ENCODE measurements around the gene AHSP. TPM values are rescaled to one million over a fixed set of nuclear protein-coding genes. Genes with fewer than 3 reads are reported as not detected.

The AHSP gene
- total and polyA plus RNA-seq, 10 of the 15 experiments (the other 5 are each of a cell fraction or from before 2014, with no cell fraction given), result not detected

DNA sequence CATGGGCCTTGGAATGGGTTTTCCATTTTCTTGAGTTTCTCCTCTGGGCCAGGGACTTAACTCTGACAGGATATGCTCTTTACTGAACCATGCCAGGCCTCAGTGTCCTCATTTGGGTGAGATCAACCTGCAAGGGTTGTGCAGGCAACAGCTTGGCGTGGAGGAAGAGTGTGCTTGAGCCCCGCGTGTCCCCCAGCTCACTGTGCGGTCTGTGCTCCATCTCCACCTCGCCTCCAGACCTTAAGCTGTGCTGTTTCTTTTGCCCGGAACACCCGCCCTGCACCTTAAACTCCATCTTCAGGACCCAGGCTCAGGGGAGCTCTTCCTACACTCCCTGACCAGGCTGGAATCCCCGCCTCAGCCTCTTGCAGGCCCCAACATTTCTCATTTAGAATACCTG lies 29.2 kb upstream of the AHSP start:
- Histone ChIP-seq H3K27me3 (replicated peaks in 1 of 2; ENCODE audit: control insufficient read depth in 2 of 2, insufficient read depth in 2 of 2, low read length in 1 of 2) (no peaks in the 10 kb centered on the region), H3K4me1 (ENCODE audit: control insufficient read depth, insufficient read depth, low read length) (no peaks in the 10 kb centered on the region), H3K9me3 (replicated peaks; ENCODE audit: control insufficient read depth, insufficient read depth, low read length) (no peaks in the 10 kb centered on the region), H3K4me2 (ENCODE audit: control insufficient read depth, insufficient read depth) (no peak overlapping the region), H4K20me1 (ENCODE audit: control insufficient read depth, insufficient read depth) (no peaks in the 10 kb centered on the region), H2AFZ (ENCODE audit: control insufficient read depth, low read depth, low read length) (no peak overlapping the region), H3K4me3 (no peak overlapping the region), H3K36me3 (ENCODE audit: control insufficient read depth in 2 of 2, insufficient read depth in 2 of 2, low read length in 1 of 2) (no peaks in the 10 kb centered on the region; a peak in 2 of 4 replicates), H3K9ac (ENCODE audit: control insufficient read depth, insufficient read depth, low read length) (no peak overlapping the region), H3K27ac (ENCODE audit: control insufficient read depth, insufficient read depth) (no peak overlapping the region), H3K79me2 (ENCODE audit: control insufficient read depth, insufficient read depth, low read length) (no peaks in the 10 kb centered on the region)
- CTCF ChIA-PET, result interaction anchor here (1.5 kb wide), 1 partner anchor 38 kb away, joined by 8 read pairs; no protein-coding TSS in a partner anchor
- no peak for DNase-seq (ENCODE audit: low read depth, low spot score)
- 100% methylated on average over 6 of the region's 8 CpGs for WGBS (ENCODE audit: insufficient coverage, insufficient replicate concordance, low lambda C conversion rate, missing lambda C conversion rate)
- RAD21 ChIA-PET (ENCODE audit: unreplicated experiment), result no interaction called here
- in situ Hi-C loops (cut with MboI) (no loop called here), intact Hi-C loops (cut with micrococcal nuclease; ENCODE audit: unreplicated experiment) (no loop called here)
- SMC1A ChIA-PET (ENCODE audit: uncharacterized antibody, unreplicated experiment), result interaction anchor here (1.0 to 1.6 kb wide), 2 partner anchors 9 to 38 kb away, joined by 3 to 4 read pairs; no protein-coding TSS in a partner anchor
- no TSS peak for BruUV-seq (replicated peaks)
- POLR2A ChIA-PET, result no interaction called here
- ATAC-seq, result no peak
- FAIRE-seq, result no peak
- no peak for TF ChIP-seq RELA (IDR thresholded peaks at IDR 0.05; ENCODE audit: borderline replicate concordance, partially characterized antibody)
- TF ChIP-seq, protein P1, sequence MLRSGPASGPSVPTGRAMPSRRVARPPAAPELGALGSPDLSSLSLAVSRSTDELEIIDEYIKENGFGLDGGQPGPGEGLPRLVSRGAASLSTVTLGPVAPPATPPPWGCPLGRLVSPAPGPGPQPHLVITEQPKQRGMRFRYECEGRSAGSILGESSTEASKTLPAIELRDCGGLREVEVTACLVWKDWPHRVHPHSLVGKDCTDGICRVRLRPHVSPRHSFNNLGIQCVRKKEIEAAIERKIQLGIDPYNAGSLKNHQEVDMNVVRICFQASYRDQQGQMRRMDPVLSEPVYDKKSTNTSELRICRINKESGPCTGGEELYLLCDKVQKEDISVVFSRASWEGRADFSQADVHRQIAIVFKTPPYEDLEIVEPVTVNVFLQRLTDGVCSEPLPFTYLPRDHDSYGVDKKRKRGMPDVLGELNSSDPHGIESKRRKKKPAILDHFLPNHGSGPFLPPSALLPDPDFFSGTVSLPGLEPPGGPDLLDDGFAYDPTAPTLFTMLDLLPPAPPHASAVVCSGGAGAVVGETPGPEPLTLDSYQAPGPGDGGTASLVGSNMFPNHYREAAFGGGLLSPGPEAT (IDR thresholded peaks at IDR 0.05; ENCODE audit: low read depth), result no peak
- no peak for TF ChIP-seq POLR2AphosphoS2 (IDR thresholded peaks at IDR 0.05; ENCODE audit: low read depth, low read length)
- no peak for TF ChIP-seq ETV6 (conservative IDR thresholded peaks at IDR 0.05 in 1 of 2, IDR thresholded peaks at IDR 0.05 in 1 of 2; ENCODE audit: borderline replicate concordance in 1 of 2, low read depth in 1 of 2)
- no peak for TF ChIP-seq HSF1 (IDR thresholded peaks at IDR 0.05; ENCODE audit: low read depth, low read length)
- no peak for TF ChIP-seq YY1 (IDR thresholded peaks at IDR 0.05; ENCODE audit: low read depth, low read length)
- TF ChIP-seq PBX3 (IDR thresholded peaks at IDR 0.05; ENCODE audit: insufficient replicate concordance, low read depth, low read length), result no peak
- no peak for TF ChIP-seq PKNOX1 (IDR thresholded peaks at IDR 0.05)
- no peak for TF ChIP-seq TARDBP (IDR thresholded peaks at IDR 0.05; ENCODE audit: borderline replicate concordance)
- TF ChIP-seq, protein P2, sequence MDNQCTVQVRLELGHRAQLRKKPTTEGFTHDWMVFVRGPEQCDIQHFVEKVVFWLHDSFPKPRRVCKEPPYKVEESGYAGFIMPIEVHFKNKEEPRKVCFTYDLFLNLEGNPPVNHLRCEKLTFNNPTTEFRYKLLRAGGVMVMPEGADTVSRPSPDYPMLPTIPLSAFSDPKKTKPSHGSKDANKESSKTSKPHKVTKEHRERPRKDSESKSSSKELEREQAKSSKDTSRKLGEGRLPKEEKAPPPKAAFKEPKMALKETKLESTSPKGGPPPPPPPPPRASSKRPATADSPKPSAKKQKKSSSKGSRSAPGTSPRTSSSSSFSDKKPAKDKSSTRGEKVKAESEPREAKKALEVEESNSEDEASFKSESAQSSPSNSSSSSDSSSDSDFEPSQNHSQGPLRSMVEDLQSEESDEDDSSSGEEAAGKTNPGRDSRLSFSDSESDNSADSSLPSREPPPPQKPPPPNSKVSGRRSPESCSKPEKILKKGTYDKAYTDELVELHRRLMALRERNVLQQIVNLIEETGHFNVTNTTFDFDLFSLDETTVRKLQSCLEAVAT (IDR thresholded peaks at IDR 0.05), result no peak
- no peak for TF ChIP-seq KAT2A (conservative IDR thresholded peaks at IDR 0.05; ENCODE audit: control insufficient read depth, low read depth, low read length)
- no peak for TF ChIP-seq ZSCAN29 (IDR thresholded peaks at IDR 0.05)

Data from GM12878 (cell line).